ENCODE results near the gene BMF.

DNA sequence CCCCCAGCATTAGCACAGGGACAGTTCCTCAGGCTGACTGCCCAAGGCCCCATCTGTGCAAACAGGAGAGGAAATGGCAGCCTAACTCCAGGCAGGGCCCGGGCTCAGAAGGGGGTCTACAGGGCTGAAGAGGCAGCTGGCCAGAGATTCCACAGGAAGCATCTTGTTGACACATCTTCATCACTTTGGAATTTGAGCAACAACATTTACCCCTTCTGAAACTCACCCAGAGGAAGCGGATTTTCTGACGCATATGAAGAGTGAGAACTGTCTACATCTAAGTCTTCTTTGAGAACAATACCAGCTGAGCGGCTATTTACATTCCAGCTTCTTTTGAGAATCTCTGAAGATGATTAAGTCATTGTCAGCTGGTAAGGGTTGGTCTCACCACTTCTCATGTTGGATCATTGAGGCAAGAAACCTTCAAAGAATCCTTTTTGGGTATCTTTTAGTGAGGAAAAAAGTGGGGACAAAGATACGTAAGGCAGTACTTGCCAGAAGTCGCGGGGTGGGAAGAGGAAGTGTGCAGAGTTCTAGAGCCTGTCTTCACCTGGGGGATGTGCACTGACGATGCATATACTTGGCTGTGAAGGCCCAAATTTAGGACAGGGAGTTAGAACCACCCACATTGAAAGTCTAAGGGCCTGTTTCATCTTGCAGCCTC, 44.3 kb downstream of the BMF start:
- TF ChIP-seq SMC3 (conservative IDR thresholded peaks at IDR 0.05; ENCODE audit: poor library complexity) (no peak), POLR2AphosphoS5 (IDR thresholded peaks at IDR 0.05) (no peak), EZH2 (IDR thresholded peaks at IDR 0.05; ENCODE audit: borderline replicate concordance, insufficient read depth, low read length, poor library complexity, severe bottlenecking) (no peak), MXI1 (conservative IDR thresholded peaks at IDR 0.05; ENCODE audit: poor library complexity, severe bottlenecking) (no peak), EP300 (conservative IDR thresholded peaks at IDR 0.05; ENCODE audit: poor library complexity, severe bottlenecking) (no peak), TAF1 (IDR thresholded peaks at IDR 0.05; ENCODE audit: low read depth) (no peak), RAD21 (conservative IDR thresholded peaks at IDR 0.05) (no peak)
- TF ChIP-seq, protein P1, sequence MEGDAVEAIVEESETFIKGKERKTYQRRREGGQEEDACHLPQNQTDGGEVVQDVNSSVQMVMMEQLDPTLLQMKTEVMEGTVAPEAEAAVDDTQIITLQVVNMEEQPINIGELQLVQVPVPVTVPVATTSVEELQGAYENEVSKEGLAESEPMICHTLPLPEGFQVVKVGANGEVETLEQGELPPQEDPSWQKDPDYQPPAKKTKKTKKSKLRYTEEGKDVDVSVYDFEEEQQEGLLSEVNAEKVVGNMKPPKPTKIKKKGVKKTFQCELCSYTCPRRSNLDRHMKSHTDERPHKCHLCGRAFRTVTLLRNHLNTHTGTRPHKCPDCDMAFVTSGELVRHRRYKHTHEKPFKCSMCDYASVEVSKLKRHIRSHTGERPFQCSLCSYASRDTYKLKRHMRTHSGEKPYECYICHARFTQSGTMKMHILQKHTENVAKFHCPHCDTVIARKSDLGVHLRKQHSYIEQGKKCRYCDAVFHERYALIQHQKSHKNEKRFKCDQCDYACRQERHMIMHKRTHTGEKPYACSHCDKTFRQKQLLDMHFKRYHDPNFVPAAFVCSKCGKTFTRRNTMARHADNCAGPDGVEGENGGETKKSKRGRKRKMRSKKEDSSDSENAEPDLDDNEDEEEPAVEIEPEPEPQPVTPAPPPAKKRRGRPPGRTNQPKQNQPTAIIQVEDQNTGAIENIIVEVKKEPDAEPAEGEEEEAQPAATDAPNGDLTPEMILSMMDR (IDR thresholded peaks at IDR 0.05; ENCODE audit: poor library complexity, severe bottlenecking), result no peak
- TF ChIP-seq, protein P2, sequence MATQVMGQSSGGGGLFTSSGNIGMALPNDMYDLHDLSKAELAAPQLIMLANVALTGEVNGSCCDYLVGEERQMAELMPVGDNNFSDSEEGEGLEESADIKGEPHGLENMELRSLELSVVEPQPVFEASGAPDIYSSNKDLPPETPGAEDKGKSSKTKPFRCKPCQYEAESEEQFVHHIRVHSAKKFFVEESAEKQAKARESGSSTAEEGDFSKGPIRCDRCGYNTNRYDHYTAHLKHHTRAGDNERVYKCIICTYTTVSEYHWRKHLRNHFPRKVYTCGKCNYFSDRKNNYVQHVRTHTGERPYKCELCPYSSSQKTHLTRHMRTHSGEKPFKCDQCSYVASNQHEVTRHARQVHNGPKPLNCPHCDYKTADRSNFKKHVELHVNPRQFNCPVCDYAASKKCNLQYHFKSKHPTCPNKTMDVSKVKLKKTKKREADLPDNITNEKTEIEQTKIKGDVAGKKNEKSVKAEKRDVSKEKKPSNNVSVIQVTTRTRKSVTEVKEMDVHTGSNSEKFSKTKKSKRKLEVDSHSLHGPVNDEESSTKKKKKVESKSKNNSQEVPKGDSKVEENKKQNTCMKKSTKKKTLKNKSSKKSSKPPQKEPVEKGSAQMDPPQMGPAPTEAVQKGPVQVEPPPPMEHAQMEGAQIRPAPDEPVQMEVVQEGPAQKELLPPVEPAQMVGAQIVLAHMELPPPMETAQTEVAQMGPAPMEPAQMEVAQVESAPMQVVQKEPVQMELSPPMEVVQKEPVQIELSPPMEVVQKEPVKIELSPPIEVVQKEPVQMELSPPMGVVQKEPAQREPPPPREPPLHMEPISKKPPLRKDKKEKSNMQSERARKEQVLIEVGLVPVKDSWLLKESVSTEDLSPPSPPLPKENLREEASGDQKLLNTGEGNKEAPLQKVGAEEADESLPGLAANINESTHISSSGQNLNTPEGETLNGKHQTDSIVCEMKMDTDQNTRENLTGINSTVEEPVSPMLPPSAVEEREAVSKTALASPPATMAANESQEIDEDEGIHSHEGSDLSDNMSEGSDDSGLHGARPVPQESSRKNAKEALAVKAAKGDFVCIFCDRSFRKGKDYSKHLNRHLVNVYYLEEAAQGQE (IDR thresholded peaks at IDR 0.05; ENCODE audit: borderline replicate concordance), result no peak
